IPS DF 6.9 (cell line): ENCODE measurements around the gene KIF6.

Experiments
- DNase-seq: peaks from one replicate; pipeline ENCODE4 v3.0.0-alpha.2; 2013; ENCODE audit warnings: low read depth, low spot score
- H3K27ac ChIP-seq: one replicate; pipeline ENCODE4 v1.5.1; 2013; ENCODE audit warnings: low read length, control low read depth
- H3K27me3 ChIP-seq: 2 replicates; pipeline ENCODE4 v1.6.1; 2013; ENCODE audit warnings: mild to moderate bottlenecking, low read length; ENCODE audit not compliant: control insufficient read depth, insufficient read depth
- H3K36me3 ChIP-seq: 2 replicates; pipeline ENCODE4 v1.6.1; 2013; ENCODE audit warnings: low read length; ENCODE audit not compliant: control insufficient read depth, insufficient read depth
- H3K4me1 ChIP-seq: 2 replicates; pipeline ENCODE4 v1.6.1; 2013; ENCODE audit warnings: low read length; ENCODE audit not compliant: control insufficient read depth, insufficient read depth
- H3K4me3 ChIP-seq: 2 replicates; pipeline ENCODE4 v1.5.1; 2013; ENCODE audit warnings: mild to moderate bottlenecking, low read length
- H3K9me3 ChIP-seq: 2 replicates; pipeline ENCODE4 v1.6.1; 2013; ENCODE audit warnings: low read length, inconsistent platforms; ENCODE audit not compliant: control insufficient read depth, insufficient read depth
- WGBS: extraction: QIAGEN DNeasy Blood & Tissue Kit; methylation state at CpG from one replicate; pipeline ENCODE4 v1.1.7; 2013; ENCODE audit warnings: mixed read lengths, missing lambda C conversion rate; ENCODE audit not compliant: insufficient read length, insufficient coverage; 5-methylcytosine and 5-hydroxymethylcytosine counted together

KIF6 gene

DNA sequence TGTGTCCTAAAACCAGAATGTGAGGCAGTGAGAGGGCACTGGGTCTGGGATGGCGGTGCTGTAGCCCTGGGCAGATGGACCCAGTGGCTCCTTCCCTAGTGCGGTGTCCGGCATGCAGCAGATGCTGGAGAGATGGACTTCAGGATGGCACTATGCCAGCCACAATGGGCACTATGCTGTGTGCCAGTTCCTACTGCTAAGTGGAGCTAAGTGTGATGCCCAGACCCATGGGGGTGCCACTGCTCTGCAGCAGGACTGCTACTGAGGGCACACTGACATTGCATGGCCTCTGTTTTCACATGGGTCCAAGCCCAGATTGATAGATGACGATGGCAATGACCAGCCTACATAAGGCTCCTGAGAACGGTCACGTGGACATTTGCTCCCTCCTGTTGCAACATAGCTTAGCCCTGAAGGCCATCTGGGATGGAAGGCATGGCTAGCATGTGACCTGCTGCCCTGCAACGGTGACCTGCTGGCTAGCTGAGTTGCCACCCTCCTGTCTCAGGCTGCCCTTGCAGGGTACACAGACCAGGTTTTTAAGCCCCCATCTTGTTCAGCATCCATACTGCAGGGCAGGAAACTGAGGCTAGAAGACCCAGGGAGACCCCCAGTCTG, 371.4 kb downstream of the KIF6 start:
- Histone ChIP-seq H3K27me3 (no peaks in the 10 kb centered on the region), H3K4me1 (no peaks in the 10 kb centered on the region), H3K9me3 (no peaks in the 10 kb centered on the region), H3K27ac (no peak overlapping the region), H3K4me3 (no peak overlapping the region), H3K36me3 (no peaks in the 10 kb centered on the region)
- WGBS, result no CpG with 5 or more reads among the region's 7 CpGs
- DNase-seq, result no peak

DNA sequence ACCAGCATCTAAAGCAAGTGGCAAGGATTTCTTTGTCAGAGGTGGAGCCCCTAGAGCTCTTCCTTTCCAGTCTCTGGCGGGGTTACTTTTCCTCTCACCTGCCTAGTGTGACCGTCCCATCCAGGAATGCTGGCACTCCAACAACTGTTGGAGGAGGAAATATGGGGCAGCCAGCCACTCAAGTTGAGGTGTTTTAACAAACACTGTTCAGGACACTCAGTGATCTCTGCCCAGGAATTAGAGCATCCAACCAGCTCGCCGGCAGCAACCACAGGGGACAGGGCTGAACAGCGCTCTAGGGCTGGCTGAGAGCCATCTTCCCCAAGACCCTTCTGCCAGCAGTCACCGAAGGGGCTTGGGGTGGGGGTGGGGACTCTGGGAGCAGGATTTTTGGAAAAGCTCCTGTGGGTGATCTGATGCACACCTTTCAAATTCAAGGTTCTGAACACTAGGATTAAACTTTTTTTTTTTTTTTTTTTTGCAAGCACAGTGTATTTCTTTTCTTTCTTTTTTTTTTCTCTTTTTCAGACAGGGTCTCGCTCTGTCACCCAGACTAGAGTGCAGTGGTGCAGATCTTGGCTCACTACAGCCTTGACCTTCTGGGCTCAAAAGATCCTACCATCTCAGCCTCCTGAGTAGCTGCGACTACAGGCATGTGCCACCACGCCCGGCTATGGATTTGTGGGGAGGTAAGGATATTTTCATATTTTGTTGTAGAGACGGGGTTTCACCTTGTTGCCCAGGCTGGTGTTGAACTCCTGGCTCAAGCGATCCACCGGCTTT, 374.3 kb downstream of the KIF6 start:
- Histone ChIP-seq H3K4me1 (no peaks in the 10 kb centered on the region), H3K36me3 (no peaks in the 10 kb centered on the region), H3K9me3 (no peaks in the 10 kb centered on the region), H3K27me3 (no peaks in the 10 kb centered on the region), H3K4me3 (no peak overlapping the region), H3K27ac (no peak overlapping the region)
- no CpG with 5 or more reads among the region's 13 CpGs for WGBS
- DNase-seq, result no peak

DNA sequence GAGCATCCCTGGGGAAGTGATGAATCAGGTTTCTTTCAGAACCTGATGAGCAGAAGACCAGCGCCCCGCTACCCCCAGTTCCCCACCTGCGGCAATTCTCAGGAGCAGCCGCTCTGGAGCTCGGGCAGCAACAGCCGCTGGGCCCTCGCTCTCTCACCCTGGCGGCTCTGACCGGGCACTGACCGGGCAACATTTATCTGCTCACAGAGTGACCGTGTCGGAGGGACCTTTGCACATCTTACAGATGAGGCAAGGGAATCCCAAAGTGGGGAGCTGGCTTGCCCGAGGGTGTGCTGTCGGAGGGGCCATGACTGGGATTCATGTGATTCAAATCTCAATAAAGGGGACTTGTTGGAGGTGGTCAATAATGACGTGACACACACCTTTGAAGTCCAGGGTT, 376.5 kb downstream of the KIF6 start:
- H3K27ac ChIP-seq, result no peak overlapping the region
- WGBS, result no CpG with 5 or more reads among the region's 15 CpGs
- no peak overlapping the region for H3K4me3 ChIP-seq
- H3K36me3 ChIP-seq, result no peaks in the 10 kb centered on the region
- H3K27me3 ChIP-seq, result no peaks in the 10 kb centered on the region
- H3K9me3 ChIP-seq, result no peaks in the 10 kb centered on the region
- no peak for DNase-seq
- peaks cover 3% of the 10 kb centered on the region; the same call in 1 of the 2 replicates for H3K4me1 ChIP-seq

- Histone ChIP-seq H3K27ac (no peak overlapping the region), H3K27me3 (no peaks in the 10 kb centered on the region), H3K36me3 (no peaks in the 10 kb centered on the region), H3K4me3 (no peak overlapping the region), H3K4me1 (peaks cover 6% of the 10 kb centered on the region), H3K9me3 (no peaks in the 10 kb centered on the region)
- DNase-seq, result peak; percentile 76
- no CpG with 5 or more reads among the region's 9 CpGs for WGBS
Observed at GRCh38 chr6:39347906-39348585, 377.2 kb downstream of the KIF6 start.

- DNase-seq, result no peak
Observed at GRCh38 chr6:39347206-39347605, 378.0 kb downstream of the KIF6 start.

GRCh38 chr6:39344821-39345280, 380.4 kb downstream of the KIF6 start:
- H3K27me3 ChIP-seq, result no peaks in the 10 kb centered on the region
- no peaks in the 10 kb centered on the region for H3K36me3 ChIP-seq
- H3K9me3 ChIP-seq, result no peaks in the 10 kb centered on the region
- no CpG with 5 or more reads among the region's 7 CpGs for WGBS
- H3K4me3 ChIP-seq, result no peak overlapping the region
- peak; percentile 22 for DNase-seq
- H3K4me1 ChIP-seq, result peaks cover 6% of the 10 kb centered on the region
- no peak overlapping the region for H3K27ac ChIP-seq

More at GRCh38 chr6:39347206-39347605, 378.0 kb downstream of the KIF6 start:
- H3K27ac ChIP-seq, result no peak overlapping the region
- no CpG with 5 or more reads among the region's 6 CpGs for WGBS
- no peaks in the 10 kb centered on the region for H3K27me3 ChIP-seq
- no peaks in the 10 kb centered on the region for H3K9me3 ChIP-seq
- no peaks in the 10 kb centered on the region for H3K36me3 ChIP-seq
- no peak overlapping the region for H3K4me3 ChIP-seq
- peaks cover 6% of the 10 kb centered on the region for H3K4me1 ChIP-seq

DNA sequence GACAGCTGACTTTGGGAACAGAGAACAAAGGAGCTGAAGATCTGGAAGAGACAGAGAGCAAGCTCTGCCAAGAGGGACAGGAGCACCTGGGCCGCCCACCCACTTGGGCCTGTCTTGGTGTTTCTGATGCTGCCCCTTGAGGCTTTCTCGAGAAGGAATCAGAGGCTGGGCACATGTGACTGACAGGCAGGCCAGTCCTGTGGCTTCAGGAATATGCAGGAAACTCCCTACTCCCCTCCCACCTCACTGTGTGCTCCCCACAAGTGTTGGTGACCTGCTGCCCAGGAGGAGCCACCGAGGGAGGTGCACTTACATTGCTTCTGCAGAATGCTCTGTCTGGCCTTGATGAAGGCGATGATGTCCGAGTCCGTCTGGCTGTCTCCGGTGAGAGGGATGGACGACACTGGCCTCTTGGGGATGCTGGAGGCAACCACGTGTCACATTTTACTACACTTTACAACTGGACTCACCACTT, 381.8 kb downstream of the KIF6 start:
- no peaks in the 10 kb centered on the region for H3K9me3 ChIP-seq
- H3K27me3 ChIP-seq, result no peaks in the 10 kb centered on the region
- no CpG with 5 or more reads among the region's 9 CpGs for WGBS

GRCh38 chr6:39342692-39343395, 382.4 kb downstream of the KIF6 start:
- DNase-seq, result no peak
- no CpG with 5 or more reads among the region's 14 CpGs for WGBS
- Histone ChIP-seq H3K4me1 (peaks cover 6% of the 10 kb centered on the region), H3K27ac (no peak overlapping the region), H3K9me3 (no peaks in the 10 kb centered on the region), H3K36me3 (no peaks in the 10 kb centered on the region), H3K4me3 (no peak overlapping the region), H3K27me3 (no peaks in the 10 kb centered on the region)

More for the DNA sequence above, 381.8 kb downstream of the KIF6 start:
- DNase-seq, result no peak
- Histone ChIP-seq H3K4me3 (no peak overlapping the region), H3K36me3 (no peaks in the 10 kb centered on the region), H3K4me1 (peaks cover 6% of the 10 kb centered on the region), H3K27ac (no peak overlapping the region)

DNA sequence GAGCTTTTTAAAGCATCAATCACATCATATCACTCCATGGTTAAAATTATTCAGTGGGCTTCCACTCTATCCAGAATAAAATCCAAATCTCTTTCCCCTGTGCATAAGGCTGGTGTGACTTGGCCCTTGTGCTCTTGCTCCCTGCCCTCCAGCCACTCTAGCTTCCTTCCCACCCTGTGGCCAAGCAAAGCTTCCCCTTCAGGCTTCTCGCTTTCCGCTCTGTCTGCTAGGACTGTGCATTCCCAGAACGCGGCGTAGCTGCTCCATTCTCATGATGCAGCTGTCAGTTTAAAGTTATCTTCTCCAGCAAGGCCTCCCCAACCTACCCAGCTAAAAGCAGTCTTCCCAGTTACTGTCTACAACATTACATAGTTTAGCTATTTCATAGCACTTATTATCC, 383.3 kb downstream of the KIF6 start:
- no peaks in the 10 kb centered on the region for H3K27me3 ChIP-seq

DNA sequence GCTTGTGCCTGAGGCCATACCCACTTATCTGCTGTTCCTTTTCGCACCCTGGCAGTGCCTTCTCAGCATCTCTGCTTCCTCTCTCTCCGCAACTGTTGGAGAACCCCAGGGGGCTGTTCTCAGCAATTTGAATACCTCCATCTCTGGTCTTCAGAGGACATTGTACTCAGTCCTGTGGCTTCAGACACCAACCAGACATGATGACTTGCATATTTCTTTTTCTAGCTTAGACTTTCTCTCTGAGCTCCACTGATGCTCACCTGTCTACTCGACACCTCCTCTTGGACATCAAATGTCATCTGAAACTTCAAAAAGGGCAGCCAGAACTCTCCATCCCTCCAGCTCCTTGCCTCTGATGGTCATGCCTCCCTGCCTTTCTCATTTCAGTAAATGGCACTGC, 383.9 kb downstream of the KIF6 start:
- H3K4me3 ChIP-seq, result no peak overlapping the region
- no CpG with 5 or more reads among the region's 3 CpGs for WGBS
- H3K36me3 ChIP-seq, result no peaks in the 10 kb centered on the region
- no peaks in the 10 kb centered on the region for H3K9me3 ChIP-seq
- H3K27ac ChIP-seq, result no peak overlapping the region
- H3K27me3 ChIP-seq, result no peaks in the 10 kb centered on the region
- no peak for DNase-seq
- peaks cover 6% of the 10 kb centered on the region for H3K4me1 ChIP-seq

More for the DNA sequence above, 383.3 kb downstream of the KIF6 start:
- Histone ChIP-seq H3K9me3 (no peaks in the 10 kb centered on the region), H3K36me3 (no peaks in the 10 kb centered on the region), H3K4me1 (peaks cover 6% of the 10 kb centered on the region), H3K4me3 (no peak overlapping the region), H3K27ac (no peak overlapping the region)
- DNase-seq, result no peak
- WGBS, result no CpG with 5 or more reads among the region's 5 CpGs
